Measurements from ENCODE around the gene GPR42. TPM values are rescaled to one million over a fixed set of nuclear protein-coding genes. Genes with fewer than 3 reads are reported as not detected.

GPR42 gene
- total RNA-seq, 1 experiment from 2014 or later, result not detected

- Mint-ChIP-seq H3K4me1 (peaks cover 14% of the 10 kb centered on the region), H3K36me3 (peaks cover 13% of the 10 kb centered on the region), H3K9me3 (peaks cover 48% of the 10 kb centered on the region), H3K4me3 (no peak overlapping the region), H3K27ac (no peak overlapping the region), H3K27me3 (ENCODE audit: low read depth) (peaks cover 27% of the 10 kb centered on the region)
- ATAC-seq, result no peak
- ChIA-PET CTCF (no interaction called here), POLR2A (no interaction called here)
- DNase-seq (ENCODE audit: low spot score), result no peak
- TF ChIP-seq HMGA2 (CRISPR knock-in tag; IDR thresholded peaks at IDR 0.05) (no peak), CREB1 (CRISPR knock-in tag; IDR thresholded peaks at IDR 0.05) (no peak), TP53 (CRISPR knock-in tag; IDR thresholded peaks at IDR 0.05) (no peak), CDX4 (CRISPR knock-in tag; IDR thresholded peaks at IDR 0.05; ENCODE audit: borderline replicate concordance) (no peak), USF2 (CRISPR knock-in tag; IDR thresholded peaks at IDR 0.05) (no peak), NR1H2 (CRISPR knock-in tag; IDR thresholded peaks at IDR 0.05) (no peak), ELF4 (CRISPR knock-in tag; IDR thresholded peaks at IDR 0.05; ENCODE audit: low read depth) (no peak)
These were observed 9.1 kb downstream of the GPR42 start for GRCh38 chr19:35379992-35380391.

- ATAC-seq, result no peak
- H3K27ac Mint-ChIP-seq, result no peak overlapping the region
- H3K4me1 Mint-ChIP-seq, result peaks cover 14% of the 10 kb centered on the region
- CTCF ChIA-PET, result interaction anchor here (1.0 kb wide), 1 partner anchor 27 kb away, joined by 3 read pairs; no protein-coding TSS in a partner anchor
- peaks cover 13% of the 10 kb centered on the region for H3K36me3 Mint-ChIP-seq
- peaks cover 45% of the 10 kb centered on the region for H3K9me3 Mint-ChIP-seq
- no peak for DNase-seq (ENCODE audit: low spot score)
- no peak overlapping the region for H3K4me3 Mint-ChIP-seq
- TF ChIP-seq GABPB1 (CRISPR knock-in tag; IDR thresholded peaks at IDR 0.05), result peak; percentile 33; the same call in 1 of the 2 replicates
- no peak for TF ChIP-seq ZNF121 (CRISPR knock-in tag; IDR thresholded peaks at IDR 0.05)
- TF ChIP-seq ZSCAN18 (CRISPR knock-in tag; IDR thresholded peaks at IDR 0.05), result no peak
- no peak for TF ChIP-seq TCF7 (CRISPR knock-in tag; IDR thresholded peaks at IDR 0.05; ENCODE audit: low read depth)
- no peak for TF ChIP-seq E2F5 (CRISPR knock-in tag; IDR thresholded peaks at IDR 0.05)
- POLR2A ChIA-PET, result no interaction called here
- H3K27me3 Mint-ChIP-seq (ENCODE audit: low read depth), result peaks cover 27% of the 10 kb centered on the region
These were observed 9.7 kb downstream of the GPR42 start for GRCh38 chr19:35380450-35381124.

GRCh38 chr19:35381318-35381717 is 10.4 kb downstream of the GPR42 start:
- DNase-seq (ENCODE audit: low spot score) (no peak), ATAC-seq (no peak)
- Mint-ChIP-seq H3K27ac (no peak overlapping the region), H3K4me3 (no peak overlapping the region), H3K36me3 (peaks cover 17% of the 10 kb centered on the region), H3K4me1 (peaks cover 10% of the 10 kb centered on the region), H3K27me3 (ENCODE audit: low read depth) (peaks cover 29% of the 10 kb centered on the region), H3K9me3 (peaks cover 42% of the 10 kb centered on the region)
- ChIA-PET CTCF (interaction anchor here (1.0 kb wide), 1 partner anchor 28 kb away, joined by 3 read pairs; no protein-coding TSS in a partner anchor), POLR2A (no interaction called here)
- TF ChIP-seq NFE2L1 (CRISPR knock-in tag; IDR thresholded peaks at IDR 0.05), result no peak
- TF ChIP-seq ZNF512 (CRISPR knock-in tag; IDR thresholded peaks at IDR 0.05; ENCODE audit: borderline replicate concordance), result no peak
- TF ChIP-seq HMGA2 (CRISPR knock-in tag; IDR thresholded peaks at IDR 0.05), result no peak
- no peak for TF ChIP-seq ZNF121 (CRISPR knock-in tag; IDR thresholded peaks at IDR 0.05)
- no peak for TF ChIP-seq IRF1 (CRISPR knock-in tag; IDR thresholded peaks at IDR 0.05)
- TF ChIP-seq RELA (CRISPR knock-in tag; IDR thresholded peaks at IDR 0.05; ENCODE audit: borderline replicate concordance), result no peak
- no peak for TF ChIP-seq ZNF671 (CRISPR knock-in tag; IDR thresholded peaks at IDR 0.05)
- no peak for TF ChIP-seq ARID4B (CRISPR knock-in tag; IDR thresholded peaks at IDR 0.05; ENCODE audit: borderline replicate concordance)
- TF ChIP-seq ZNF423 (CRISPR knock-in tag; IDR thresholded peaks at IDR 0.05), result no peak
- no peak for TF ChIP-seq FOXP1 (CRISPR knock-in tag; IDR thresholded peaks at IDR 0.05; ENCODE audit: borderline replicate concordance)

All from WTC11 (cell line).